Neural progenitor cell (in vitro differentiated cells): Measurements from ENCODE around the gene WWOX. TPM values are rescaled to one million over a fixed set of nuclear protein-coding genes. Genes with fewer than 3 reads are reported as not detected.

Source experiments
- DNase-seq: peaks from one replicate; pipeline ENCODE4 v3.0.0-alpha.2; 2016; ENCODE audit warnings: low spot score
- H2AFZ ChIP-seq: fragments of 200-600 bp; sonication (generic); replicated peaks from 2 replicates; pipeline ENCODE4 v1.6.1; 2016; ENCODE audit warnings: antibody characterized with exemption
- H3F3A ChIP-seq: fragments of 200-600 bp; sonication (generic); 2 replicates; pipeline ENCODE4 v1.6.1; 2016; ENCODE audit warnings: antibody characterized with exemption, low read depth
- H3K27ac ChIP-seq: fragments of 200-600 bp; sonication (generic); 2 replicates; pipeline ENCODE4 v1.5.1; 2016; ENCODE audit warnings: mild to moderate bottlenecking
- H3K27me3 ChIP-seq: fragments of 200-600 bp; sonication (generic); 2 replicates; pipeline ENCODE4 v1.6.1; 2016; ENCODE audit warnings: mild to moderate bottlenecking, moderate library complexity
- H3K36me3 ChIP-seq: fragments of 200-600 bp; sonication (generic); 2 replicates; pipeline ENCODE4 v1.5.1; 2016
- H3K4me1 ChIP-seq: fragments of 200-600 bp; sonication (generic); 2 replicates; pipeline ENCODE4 v1.6.1; 2016; ENCODE audit warnings: mixed run types
- H3K4me2 ChIP-seq: fragments of 200-600 bp; sonication (generic); 2 replicates; pipeline ENCODE4 v1.6.1; 2016
- H3K4me3 ChIP-seq: fragments of 200-600 bp; sonication (generic); 2 replicates; pipeline ENCODE4 v1.5.1; 2016
- H3K79me2 ChIP-seq: fragments of 200-600 bp; sonication (generic); 2 replicates; pipeline ENCODE4 v1.6.1; 2016; ENCODE audit warnings: low read depth
- H3K9ac ChIP-seq: fragments of 200-600 bp; sonication (generic); 2 replicates; pipeline ENCODE4 v1.6.1; 2016
- H3K9me3 ChIP-seq: fragments of 200-600 bp; sonication (generic); 2 replicates; pipeline ENCODE4 v1.5.1; 2016; ENCODE audit warnings: low read depth
- H4K20me1 ChIP-seq: fragments of 200-600 bp; sonication (generic); 2 replicates; pipeline ENCODE4 v1.6.1; 2016; ENCODE audit warnings: low read depth
- H3K27ac Mint-ChIP-seq: 3 replicates; pipeline ENCODE4 v1.8.0; 2021; ENCODE audit warnings: mixed read lengths
- H3K27me3 Mint-ChIP-seq: 2 replicates; pipeline ENCODE4 v1.8.0; 2022; ENCODE audit warnings: low read depth, mild to moderate bottlenecking, inconsistent platforms, moderate library complexity, mixed read lengths; ENCODE audit not compliant: insufficient read depth
- H3K36me3 Mint-ChIP-seq: 3 replicates; pipeline ENCODE4 v1.8.0; 2021; ENCODE audit warnings: mixed read lengths
- H3K4me1 Mint-ChIP-seq: 3 replicates; pipeline ENCODE4 v1.8.0; 2021; ENCODE audit warnings: mixed read lengths
- H3K4me3 Mint-ChIP-seq: 3 replicates; pipeline ENCODE4 v1.8.0; 2021; ENCODE audit warnings: mild to moderate bottlenecking, moderate library complexity, mixed read lengths
- H3K9me3 Mint-ChIP-seq: 3 replicates; pipeline ENCODE4 v1.8.0; 2020; ENCODE audit warnings: mixed read lengths
- EZH2 ChIP-seq: fragments of 200-600 bp; sonication (generic); IDR thresholded peaks from 2 replicates; pipeline ENCODE4 v1.6.1; 2017; ENCODE audit warnings: antibody characterized with exemption, mild to moderate bottlenecking, moderate library complexity
- EZH2phosphoT487 ChIP-seq: fragments of 200-600 bp; sonication (generic); IDR thresholded peaks from 2 replicates; pipeline ENCODE4 v1.6.1; 2017; ENCODE audit warnings: antibody characterized with exemption
- total RNA-seq: library from RNA; depleted of rRNA; stranded (reverse); fragments of >200 nt; gene quantifications from 2 replicates; pipeline ENCODE4 v1.2.3, GENCODE V29; 2015; ENCODE audit warnings: low replicate concordance
- TF ChIP-seq, protein P1 (sequence below): fragments of 200-600 bp; sonication (generic); IDR thresholded peaks from 2 replicates; pipeline ENCODE4 v1.5.1; 2017; ENCODE audit warnings: antibody characterized with exemption, mild to moderate bottlenecking

Gene WWOX
- total RNA-seq, 1 donor from 2014 or later, result 63.7 TPM

DNA sequence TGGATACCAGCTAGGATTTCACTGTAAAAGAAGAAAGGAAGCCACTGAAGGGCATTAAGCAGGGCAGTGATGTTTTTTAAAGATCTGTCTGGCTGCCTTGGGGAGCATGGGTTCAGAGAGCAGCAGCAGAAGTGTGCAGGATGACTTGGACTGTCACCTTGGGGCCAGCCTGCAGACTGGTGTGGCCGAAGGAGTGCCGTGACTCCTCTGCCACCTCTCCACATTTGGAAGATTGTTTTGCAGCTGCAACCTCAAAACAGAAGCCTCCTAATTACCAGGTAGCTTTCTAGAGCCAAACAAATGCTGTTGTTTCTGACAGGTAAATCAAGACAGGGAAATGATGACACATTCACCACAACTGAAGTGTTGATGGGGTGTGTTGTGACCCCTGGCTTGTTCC is 681.4 kb downstream of the WWOX start:
- H3K27me3 Mint-ChIP-seq, result peaks cover 2% of the 10 kb centered on the region
- H3K27ac Mint-ChIP-seq, result no peak overlapping the region
- TF ChIP-seq EZH2phosphoT487 (no peak), EZH2 (no peak)
- TF ChIP-seq, protein P1, sequence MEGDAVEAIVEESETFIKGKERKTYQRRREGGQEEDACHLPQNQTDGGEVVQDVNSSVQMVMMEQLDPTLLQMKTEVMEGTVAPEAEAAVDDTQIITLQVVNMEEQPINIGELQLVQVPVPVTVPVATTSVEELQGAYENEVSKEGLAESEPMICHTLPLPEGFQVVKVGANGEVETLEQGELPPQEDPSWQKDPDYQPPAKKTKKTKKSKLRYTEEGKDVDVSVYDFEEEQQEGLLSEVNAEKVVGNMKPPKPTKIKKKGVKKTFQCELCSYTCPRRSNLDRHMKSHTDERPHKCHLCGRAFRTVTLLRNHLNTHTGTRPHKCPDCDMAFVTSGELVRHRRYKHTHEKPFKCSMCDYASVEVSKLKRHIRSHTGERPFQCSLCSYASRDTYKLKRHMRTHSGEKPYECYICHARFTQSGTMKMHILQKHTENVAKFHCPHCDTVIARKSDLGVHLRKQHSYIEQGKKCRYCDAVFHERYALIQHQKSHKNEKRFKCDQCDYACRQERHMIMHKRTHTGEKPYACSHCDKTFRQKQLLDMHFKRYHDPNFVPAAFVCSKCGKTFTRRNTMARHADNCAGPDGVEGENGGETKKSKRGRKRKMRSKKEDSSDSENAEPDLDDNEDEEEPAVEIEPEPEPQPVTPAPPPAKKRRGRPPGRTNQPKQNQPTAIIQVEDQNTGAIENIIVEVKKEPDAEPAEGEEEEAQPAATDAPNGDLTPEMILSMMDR, result no peak
- Histone ChIP-seq H3K9me3 (no peaks in the 10 kb centered on the region), H3K27ac (no peak overlapping the region), H4K20me1 (no peaks in the 10 kb centered on the region), H3K4me3 (no peak overlapping the region), H3K9ac (no peak overlapping the region), H3K27me3 (no peaks in the 10 kb centered on the region), H3K36me3 (no peaks in the 10 kb centered on the region), H2AFZ (no peak overlapping the region), H3F3A (no peaks in the 10 kb centered on the region), H3K79me2 (no peaks in the 10 kb centered on the region), H3K4me1 (peaks cover 6% of the 10 kb centered on the region), H3K4me2 (no peak overlapping the region)
- no peaks in the 10 kb centered on the region for H3K36me3 Mint-ChIP-seq
- no peak overlapping the region for H3K4me3 Mint-ChIP-seq
- DNase-seq, result no peak
- H3K4me1 Mint-ChIP-seq, result no peaks in the 10 kb centered on the region
- H3K9me3 Mint-ChIP-seq, result no peaks in the 10 kb centered on the region

DNA sequence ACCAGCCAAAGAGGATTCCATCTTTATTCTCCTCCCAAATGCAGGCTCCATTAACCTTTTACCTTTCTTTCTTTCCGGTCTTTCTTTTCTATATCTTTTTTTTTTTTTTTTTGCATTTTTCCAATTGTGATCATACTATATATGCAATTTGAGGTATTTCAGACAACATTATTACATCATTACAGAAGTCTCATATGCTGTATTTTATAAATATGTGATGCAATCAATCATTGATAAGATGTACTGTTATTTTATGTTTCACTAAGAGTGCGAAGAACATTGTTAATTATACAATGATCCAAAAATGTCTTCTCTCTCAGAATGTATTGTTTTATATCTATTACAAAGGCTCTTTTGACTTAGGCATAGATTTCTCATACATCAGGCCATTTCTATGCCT is 683.1 kb downstream of the WWOX start:
- no peaks in the 10 kb centered on the region for H3K9me3 Mint-ChIP-seq
- no peak overlapping the region for H3K9ac ChIP-seq
- DNase-seq, result no peak
- no peak overlapping the region for H3K27ac ChIP-seq
- no peaks in the 10 kb centered on the region for H3F3A ChIP-seq
- no peaks in the 10 kb centered on the region for H3K4me1 Mint-ChIP-seq
- H3K4me1 ChIP-seq, result peaks cover 6% of the 10 kb centered on the region
- H3K79me2 ChIP-seq, result no peaks in the 10 kb centered on the region
- no peaks in the 10 kb centered on the region for H3K27me3 ChIP-seq
- H3K36me3 ChIP-seq, result no peaks in the 10 kb centered on the region
- H3K4me2 ChIP-seq, result no peak overlapping the region
- no peak overlapping the region for H2AFZ ChIP-seq
- H3K9me3 ChIP-seq, result no peaks in the 10 kb centered on the region
- H3K36me3 Mint-ChIP-seq, result no peaks in the 10 kb centered on the region
- H3K27ac Mint-ChIP-seq, result no peak overlapping the region
- H3K27me3 Mint-ChIP-seq, result peaks cover 2% of the 10 kb centered on the region
- H4K20me1 ChIP-seq, result no peaks in the 10 kb centered on the region
- H3K4me3 Mint-ChIP-seq, result no peak overlapping the region
- H3K4me3 ChIP-seq, result no peak overlapping the region
- TF ChIP-seq EZH2phosphoT487, result no peak
- TF ChIP-seq EZH2, result no peak

DNA sequence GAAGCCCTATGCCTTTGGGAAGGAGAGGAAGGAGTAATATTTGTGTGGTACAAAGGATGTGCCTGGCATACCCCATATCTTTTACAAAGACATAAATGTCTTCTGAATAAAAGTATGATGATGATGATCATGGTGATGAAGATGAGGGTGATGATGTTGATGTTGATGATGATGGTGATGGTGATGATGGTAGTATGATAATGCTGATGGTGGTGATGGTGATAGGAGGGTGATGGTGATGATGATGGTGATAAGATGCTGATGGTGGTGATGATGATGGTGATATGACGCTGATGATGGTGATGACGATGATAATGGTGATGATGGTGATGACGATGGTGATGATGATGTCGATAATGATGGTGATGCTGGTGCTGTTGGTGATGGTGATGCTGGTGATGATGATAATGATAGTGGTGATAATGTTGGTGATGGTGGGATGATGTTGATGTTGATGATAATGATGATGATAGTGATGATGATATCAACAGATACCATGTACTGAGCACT is 684.2 kb downstream of the WWOX start:
- no peak for DNase-seq
- Histone ChIP-seq H3K27me3 (no peaks in the 10 kb centered on the region), H3K27ac (no peak overlapping the region), H2AFZ (no peak overlapping the region), H3K4me1 (peaks cover 6% of the 10 kb centered on the region), H3F3A (no peaks in the 10 kb centered on the region), H3K79me2 (no peaks in the 10 kb centered on the region), H3K36me3 (no peaks in the 10 kb centered on the region), H3K4me2 (no peak overlapping the region), H3K4me3 (no peak overlapping the region), H4K20me1 (no peaks in the 10 kb centered on the region), H3K9ac (no peak overlapping the region), H3K9me3 (no peaks in the 10 kb centered on the region)
- TF ChIP-seq, protein P1, result no peak
- TF ChIP-seq EZH2, result no peak
- TF ChIP-seq EZH2phosphoT487, result no peak
- H3K9me3 Mint-ChIP-seq, result no peaks in the 10 kb centered on the region
- H3K36me3 Mint-ChIP-seq, result no peaks in the 10 kb centered on the region
- H3K27ac Mint-ChIP-seq, result no peak overlapping the region
- H3K27me3 Mint-ChIP-seq, result peaks cover 2% of the 10 kb centered on the region
- H3K4me1 Mint-ChIP-seq, result no peaks in the 10 kb centered on the region
- H3K4me3 Mint-ChIP-seq, result no peak overlapping the region

DNA sequence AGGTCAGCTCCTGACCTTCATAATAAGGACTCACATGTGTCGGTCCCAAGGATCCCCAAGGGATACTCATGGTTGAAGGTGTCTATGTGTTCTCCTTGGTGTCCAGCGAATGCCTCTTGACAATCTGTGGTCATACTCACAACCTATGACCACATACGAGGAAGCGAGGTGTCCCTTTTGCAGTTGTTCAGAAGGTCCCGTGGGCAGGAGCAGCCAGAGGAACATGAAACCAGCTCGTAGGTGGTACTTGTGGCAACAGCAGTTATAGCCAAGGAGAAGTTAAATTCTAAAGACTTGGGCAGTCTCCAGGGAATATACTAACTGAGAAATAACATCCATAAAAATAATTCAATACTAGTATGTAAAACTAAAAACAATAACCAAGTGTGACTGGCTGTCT is 685.3 kb downstream of the WWOX start:
- no peak for DNase-seq
- no peaks in the 10 kb centered on the region for H3K79me2 ChIP-seq
- no peaks in the 10 kb centered on the region for H3K27me3 ChIP-seq
- H3K36me3 ChIP-seq, result no peaks in the 10 kb centered on the region
- H3K27ac ChIP-seq, result no peak overlapping the region
- Mint-ChIP-seq H3K9me3 (no peaks in the 10 kb centered on the region), H3K36me3 (no peaks in the 10 kb centered on the region), H3K27me3 (peaks cover 2% of the 10 kb centered on the region), H3K4me3 (no peak overlapping the region), H3K27ac (no peak overlapping the region), H3K4me1 (no peaks in the 10 kb centered on the region)
- no peak overlapping the region for H3K9ac ChIP-seq
- H3K4me2 ChIP-seq, result no peak overlapping the region
- H4K20me1 ChIP-seq, result no peaks in the 10 kb centered on the region
- no peak overlapping the region for H2AFZ ChIP-seq
- H3K9me3 ChIP-seq, result no peaks in the 10 kb centered on the region
- TF ChIP-seq EZH2phosphoT487, result no peak
- no peak for TF ChIP-seq EZH2
- TF ChIP-seq, protein P1, result no peak
- H3K4me1 ChIP-seq, result peaks cover 6% of the 10 kb centered on the region
- no peaks in the 10 kb centered on the region for H3F3A ChIP-seq
- H3K4me3 ChIP-seq, result no peak overlapping the region
